Liver (tissue), 9 donors: ENCODE data around the gene PRKN. TPM values are rescaled to one million over a fixed set of nuclear protein-coding genes. Genes with fewer than 3 reads are reported as not detected.

ENCODE experiments used
- DNase-seq: peaks from one replicate; pipeline ENCODE4 v3.0.0-alpha.2; 2017; ENCODE audit warnings: low spot score
- H3K27ac ChIP-seq, 2 donors: one replicate each; pipeline ENCODE4 v1.7.0; 2013; ENCODE audit warnings: inconsistent platforms in 2 of 2, low read length in 2 of 2, control low read depth in 1 of 2, low read depth in 1 of 2, mild to moderate bottlenecking in 1 of 2
- H3K27me3 ChIP-seq, 4 donors: one replicate each; pipeline versions ENCODE4 v1.6.1 to v1.7.0; 2013; ENCODE audit warnings: low read length in 3 of 4, inconsistent platforms in 1 of 4, mild to moderate bottlenecking in 1 of 4, moderate library complexity in 1 of 4; ENCODE audit not compliant: control insufficient read depth in 4 of 4, insufficient read depth in 4 of 4
- H3K36me3 ChIP-seq, 4 donors: one replicate each; pipeline versions ENCODE4 v1.6.1 to v1.7.0; 2013; ENCODE audit warnings: low read length in 3 of 4, mild to moderate bottlenecking in 3 of 4, low read depth in 1 of 4, moderate library complexity in 1 of 4; ENCODE audit not compliant: control insufficient read depth in 4 of 4, insufficient read depth in 3 of 4
- H3K4me1 ChIP-seq, 4 donors: one replicate each; pipeline versions ENCODE4 v1.6.1 to v1.7.0; 2013; ENCODE audit warnings: low read length in 3 of 4, mild to moderate bottlenecking in 3 of 4, moderate library complexity in 1 of 4; ENCODE audit not compliant: control insufficient read depth in 4 of 4, insufficient read depth in 4 of 4
- H3K4me3 ChIP-seq, 3 donors: one replicate each; pipeline versions ENCODE4 v1.6.1 to v1.7.0; 2013; ENCODE audit warnings: low read length in 3 of 3, control low read depth in 1 of 3, low read depth in 1 of 3, mild to moderate bottlenecking in 1 of 3
- H3K9ac ChIP-seq, 2 donors: one replicate each; pipeline ENCODE4 v1.7.0; 2013; ENCODE audit warnings: low read length in 2 of 2, mild to moderate bottlenecking in 2 of 2, moderate library complexity in 2 of 2, control low read depth in 1 of 2, low read depth in 1 of 2
- H3K9me3 ChIP-seq, 4 donors: one replicate each; pipeline versions ENCODE4 v1.6.1 to v1.7.0; 2013; ENCODE audit warnings: low read length in 3 of 4; ENCODE audit not compliant: control insufficient read depth in 4 of 4
- ATF3 ChIP-seq: IDR thresholded peaks from 2 replicates; pipeline ENCODE4 v1.6.1; 2016; ENCODE audit warnings: antibody characterized with exemption
- CTCF ChIP-seq: fragments of 150-350 bp; IDR thresholded peaks from 2 replicates; pipeline ENCODE4 v1.5.1; 2017; ENCODE audit warnings: improper control_type of control experiment, low read depth, low read length; ENCODE audit not compliant: missing input control
- EGR1 ChIP-seq, 2 donors: IDR thresholded peaks; 2 replicates each; pipeline ENCODE4 v1.6.1; 2016 to 2018; ENCODE audit warnings: antibody characterized with exemption in 2 of 2, low read depth in 2 of 2
- FOXA2 ChIP-seq: IDR thresholded peaks from 2 replicates; pipeline ENCODE4 v1.6.1; 2016; ENCODE audit warnings: antibody characterized with exemption
- GABPA ChIP-seq, 2 donors: IDR thresholded peaks in 1 of 2; conservative IDR thresholded peaks in 1 of 2; 2 replicates each; pipeline ENCODE4 v1.6.1; 2016; ENCODE audit warnings: antibody characterized with exemption in 2 of 2, mild to moderate bottlenecking in 1 of 2, moderate library complexity in 1 of 2
- HNF4A ChIP-seq, 2 donors: conservative IDR thresholded peaks; 2 replicates each; pipeline ENCODE4 v1.6.1; 2016; ENCODE audit warnings: antibody characterized with exemption in 2 of 2, mild to moderate bottlenecking in 2 of 2
- HNF4G ChIP-seq: IDR thresholded peaks from 2 replicates; pipeline ENCODE4 v1.6.1; 2016; ENCODE audit warnings: antibody characterized with exemption
- JUND ChIP-seq, 2 donors: IDR thresholded peaks; 2 replicates each; pipeline ENCODE4 v1.6.1; 2016; ENCODE audit warnings: antibody characterized with exemption in 2 of 2
- MAX ChIP-seq: IDR thresholded peaks from 2 replicates; pipeline ENCODE4 v1.6.1; 2016; ENCODE audit warnings: antibody characterized with exemption
- NR2F2 ChIP-seq: IDR thresholded peaks from 2 replicates; pipeline ENCODE4 v1.6.1; 2016; ENCODE audit warnings: antibody characterized with exemption
- RAD21 ChIP-seq, 2 donors: IDR thresholded peaks; 2 replicates each; pipeline ENCODE4 v1.6.1; 2016; ENCODE audit warnings: antibody characterized with exemption in 2 of 2, mild to moderate bottlenecking in 2 of 2
- REST ChIP-seq: IDR thresholded peaks from 2 replicates; pipeline ENCODE4 v1.6.1; 2016; ENCODE audit warnings: antibody characterized with exemption, mild to moderate bottlenecking
- RXRA ChIP-seq, 2 donors: IDR thresholded peaks; 2 replicates each; pipeline ENCODE4 v1.6.1; 2017 to 2018; ENCODE audit warnings: antibody characterized with exemption in 2 of 2, mild to moderate bottlenecking in 1 of 2
- TAF1 ChIP-seq: conservative IDR thresholded peaks from 2 replicates; pipeline ENCODE4 v1.6.1; 2016; ENCODE audit warnings: antibody characterized with exemption, mild to moderate bottlenecking
- YY1 ChIP-seq: IDR thresholded peaks from 2 replicates; pipeline ENCODE4 v1.6.1; 2016; ENCODE audit warnings: antibody characterized with exemption, mild to moderate bottlenecking
- ZBTB33 ChIP-seq: IDR thresholded peaks from 2 replicates; pipeline ENCODE4 v1.6.1; 2016; ENCODE audit warnings: antibody characterized with exemption
- WGBS: extraction: QIAGEN DNeasy Blood & Tissue Kit; methylation state at CpG from one replicate; pipeline ENCODE4 v1.1.7; 2013; 5-methylcytosine and 5-hydroxymethylcytosine counted together
- polyA plus RNA-seq, 2 donors: library from polyadenylated mRNA; stranded (reverse) in 1 of 2; unstranded in 1 of 2; fragments of 200-250 nt in 1 of 2; fragments of >200 nt in 1 of 2; fragmentation: Nextera tagmentation in 1 of 2; extraction: Ambion mirVana in 1 of 2; gene quantifications; one replicate each; pipeline versions ENCODE4 v1.2.1 to v1.2.3, GENCODE V29; 2013 to 2015
- total RNA-seq, 2 donors: library from RNA; depleted of rRNA; stranded (reverse); fragments of >200 nt; gene quantifications; one replicate each; pipeline ENCODE4 v1.2.3, GENCODE V29; 2014
- donor health status: healthy.
- donor health status: healthy.
- donor health status: healthy.
- donor health status: healthy.
- donor health status: healthy.

PRKN gene
- total and polyA plus RNA-seq, 4 donors: 0.47 to 4.1 (median 3.2) TPM

- Histone ChIP-seq H3K36me3 (no peaks in the 10 kb centered on the region), H3K27ac (no peak overlapping the region), H3K27me3 (no peaks in the 10 kb centered on the region), H3K9me3 (no peaks in the 10 kb centered on the region), H3K4me3 (no peak overlapping the region), H3K4me1 (peaks cover 0 to 4% (median under 1%) of the 10 kb centered on the region in 4 donors), H3K9ac (no peak overlapping the region)
- no peak for TF ChIP-seq HNF4G
- no peak for TF ChIP-seq RAD21 (IDR thresholded peaks at IDR 0.05)
- no peak for TF ChIP-seq ATF3
- TF ChIP-seq JUND (IDR thresholded peaks at IDR 0.05): no peak
- TF ChIP-seq REST: no peak
- no peak for TF ChIP-seq TAF1
- no peak for TF ChIP-seq EGR1 (IDR thresholded peaks at IDR 0.05; ENCODE audit: low read depth in 2 of 2)
- TF ChIP-seq MAX: no peak
- no peak for TF ChIP-seq ZBTB33
- TF ChIP-seq CTCF: no peak
- WGBS: 86% methylated on average over 7 of the region's 7 CpGs
- no peak for DNase-seq
These were observed 310.6 kb downstream of the PRKN start for GRCh38 chr6:162416831-162417537.

GRCh38 chr6:162416307-162416706, 311.3 kb downstream of the PRKN start:
- H3K27me3 ChIP-seq: no peaks in the 10 kb centered on the region
- no peak overlapping the region for H3K4me3 ChIP-seq
- DNase-seq: no peak
- H3K9me3 ChIP-seq: no peaks in the 10 kb centered on the region
- TF ChIP-seq GABPA (IDR thresholded peaks at IDR 0.05 in 1 of 2, conservative IDR thresholded peaks at IDR 0.05 in 1 of 2) (no peak), RXRA (IDR thresholded peaks at IDR 0.05) (no peak), FOXA2 (no peak), CTCF (no peak), REST (no peak), NR2F2 (no peak), YY1 (no peak), JUND (IDR thresholded peaks at IDR 0.05) (no peak), ATF3 (no peak), HNF4A (conservative IDR thresholded peaks at IDR 0.05) (no peak), MAX (no peak), HNF4G (no peak)
- H3K36me3 ChIP-seq: no peaks in the 10 kb centered on the region
- WGBS: 86% methylated on average over 2 of the region's 2 CpGs
- no peak overlapping the region for H3K9ac ChIP-seq
- H3K4me1 ChIP-seq: peaks cover 0 to 2% (median under 1%) of the 10 kb centered on the region in 4 donors
- no peak overlapping the region for H3K27ac ChIP-seq
